ENCODE measurements around the gene PISD. TPM values are rescaled to one million over a fixed set of nuclear protein-coding genes. Genes with fewer than 3 reads are reported as not detected.

The PISD gene
- total RNA-seq (2014; rRNA removed; shearing (Covaris generic)): 31.5 and 38.2 TPM in 2 replicates

DNA sequence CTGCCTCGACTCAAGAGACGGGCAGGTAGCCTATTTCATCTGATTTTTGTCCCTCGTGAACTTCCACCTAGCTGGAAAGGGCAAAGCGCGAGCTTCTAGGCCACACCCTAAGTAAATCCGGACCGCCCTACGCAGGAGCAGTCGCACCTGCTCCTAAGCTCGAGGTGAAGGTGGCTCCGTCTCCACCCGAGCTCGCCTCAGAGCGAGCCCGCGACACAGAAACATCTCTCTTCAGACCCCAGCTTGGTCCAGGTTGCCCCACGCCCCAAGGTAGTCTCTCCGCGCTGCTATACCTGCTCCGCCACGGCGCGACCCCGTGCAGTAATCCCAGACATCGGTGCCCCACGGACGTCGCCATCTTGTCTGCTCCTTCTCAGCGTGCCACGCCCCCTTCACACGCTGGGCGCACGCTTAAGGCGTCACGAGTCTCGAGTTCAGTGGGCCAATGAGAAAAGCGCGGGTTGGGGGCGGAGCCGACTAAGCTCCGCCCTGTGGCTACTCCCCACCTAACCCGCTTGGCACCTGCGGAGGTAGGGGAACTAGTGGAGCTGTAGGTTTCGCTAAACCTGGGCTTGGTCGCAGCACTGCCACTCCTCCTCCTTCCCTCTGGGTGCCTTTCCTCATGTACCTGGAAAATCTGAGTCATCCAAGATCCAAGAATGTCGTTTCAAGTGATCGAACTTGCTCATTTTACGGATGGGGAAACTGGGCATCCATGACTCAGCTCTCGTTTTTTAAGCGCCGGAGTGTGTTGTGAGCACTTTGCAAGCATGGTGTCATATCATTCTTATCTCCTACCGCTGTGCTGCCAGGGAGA is at the start of gene PISD:
PISD (minus strand) TSS at position 365 of the 817 bp plus-strand sequence; CDS start at position 358, 7 bp downstream.

Other genes with a start within 250 kb of the PISD start
- gene EIF4ENIF1, start 172.4 kb downstream of the PISD start, total RNA-seq (2014; rRNA removed; shearing (Covaris generic)): 4.7 and 9.7 TPM in 2 replicates
- gene SFI1, start 165.7 kb downstream of the PISD start, total RNA-seq (2014; rRNA removed; shearing (Covaris generic)): 25.8 and 26.4 TPM in 2 replicates
- 6.1 and 6.7 TPM in 2 replicates for gene PRR14L, start 87.9 kb upstream of the PISD start, total RNA-seq (2014; rRNA removed; shearing (Covaris generic))
- gene DEPDC5, start 91.8 kb upstream of the PISD start, total RNA-seq (2014; rRNA removed; shearing (Covaris generic)): 9.4 and 10.7 TPM in 2 replicates